Right lung (tissue), 5 donors: Measurements from ENCODE around the gene TOMM70. TPM values are rescaled to one million over a fixed set of nuclear protein-coding genes. Genes with fewer than 3 reads are reported as not detected.
A peak's percentile ranks its signal among the peaks of the same experiment; 100 is the strongest.
"Not testable (repeated sequence)": the region's sequence is repeated elsewhere in the genome, so short reads cannot be mapped to it uniquely, and the experiment has no call there.

Experiments
- DNase-seq, 2 donors: peaks; one replicate each; pipeline ENCODE4 v3.0.0-alpha.2; 2013
- polyA plus RNA-seq, 5 donors: library from polyadenylated mRNA; unstranded; fragments of 120-200 nt; gene quantifications; one replicate each; pipeline versions ENCODE4 v1.2.1 to v1.2.3, GENCODE V29; 2013; ENCODE audit warnings: inconsistent platforms in 1 of 5, low replicate concordance in 1 of 5; ENCODE audit not compliant: insufficient read length in 5 of 5, insufficient read depth in 1 of 5

The TOMM70 gene
- polyA plus RNA-seq, 5 donors = 47.5 to 68.0 (median 61.9) TPM

GRCh38 chr3:100368441-100368840, 32.4 kb downstream of the TOMM70 start:
- DNase-seq = no peak

GRCh38 chr3:100366424-100366823, 34.5 kb downstream of the TOMM70 start:
- no peak for DNase-seq

- DNase-seq = no peak
Observed at GRCh38 chr3:100364421-100364820, 36.5 kb downstream of the TOMM70 start.

- DNase-seq = no peak
Observed at GRCh38 chr3:100361897-100362296, 39.0 kb downstream of the TOMM70 start.

DNA sequence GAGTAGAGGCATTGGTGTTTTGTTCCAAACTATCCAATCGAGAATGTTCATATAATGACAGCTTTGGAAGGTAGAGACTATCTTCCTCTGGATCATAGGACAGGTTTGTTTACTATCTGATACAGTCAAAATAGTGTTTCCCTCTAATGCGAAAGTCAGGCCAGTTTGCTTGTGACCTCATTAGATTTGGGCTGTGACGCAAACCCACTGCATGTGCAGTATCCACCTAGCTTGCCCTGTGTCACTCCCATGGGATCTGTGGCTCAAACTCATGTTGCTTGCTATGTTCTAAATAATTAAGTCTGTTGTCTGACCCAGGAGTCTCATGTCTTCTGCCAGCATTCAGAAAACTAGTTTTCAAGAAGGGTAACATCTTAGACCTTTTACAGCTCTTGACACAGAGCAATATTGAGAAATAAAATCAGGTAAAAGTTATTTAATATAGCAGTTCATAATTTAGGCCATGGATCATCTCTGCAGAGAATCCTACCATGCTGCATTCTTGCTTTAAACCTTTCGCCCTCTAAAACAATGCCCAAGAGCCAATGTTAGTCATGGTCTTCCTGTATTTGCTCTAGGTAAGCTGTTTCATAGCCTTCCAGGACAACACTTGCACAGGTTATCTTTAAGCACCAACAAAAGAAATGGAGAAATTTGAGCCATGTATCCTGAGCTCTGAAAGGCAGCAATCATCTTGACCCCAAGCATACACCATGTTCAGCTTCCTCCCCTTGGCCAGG, 40.0 kb downstream of the TOMM70 start:
- no peak for DNase-seq

DNA sequence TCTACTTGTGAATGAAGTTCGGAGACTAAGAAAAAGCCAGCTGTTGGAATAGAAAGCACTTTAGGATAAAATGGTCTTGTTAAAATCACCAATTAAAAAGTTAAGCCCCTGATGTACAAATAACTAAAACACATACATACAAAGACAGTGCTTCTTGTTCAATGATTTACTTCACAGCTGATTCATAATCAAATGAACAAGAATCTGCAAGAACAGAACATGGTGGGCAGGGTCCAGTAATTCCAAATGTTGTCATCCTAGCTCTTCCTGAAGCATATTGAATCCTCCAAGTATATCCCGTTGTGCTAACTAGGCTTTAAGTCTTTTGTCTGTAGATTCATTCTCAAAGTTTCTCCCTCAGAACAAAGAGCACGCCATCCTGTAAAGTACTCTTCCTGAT, 41.9 kb downstream of the TOMM70 start:
- DNase-seq = no peak

GRCh38 chr3:100358413-100358812, 42.5 kb downstream of the TOMM70 start:
- DNase-seq = no peak

DNA sequence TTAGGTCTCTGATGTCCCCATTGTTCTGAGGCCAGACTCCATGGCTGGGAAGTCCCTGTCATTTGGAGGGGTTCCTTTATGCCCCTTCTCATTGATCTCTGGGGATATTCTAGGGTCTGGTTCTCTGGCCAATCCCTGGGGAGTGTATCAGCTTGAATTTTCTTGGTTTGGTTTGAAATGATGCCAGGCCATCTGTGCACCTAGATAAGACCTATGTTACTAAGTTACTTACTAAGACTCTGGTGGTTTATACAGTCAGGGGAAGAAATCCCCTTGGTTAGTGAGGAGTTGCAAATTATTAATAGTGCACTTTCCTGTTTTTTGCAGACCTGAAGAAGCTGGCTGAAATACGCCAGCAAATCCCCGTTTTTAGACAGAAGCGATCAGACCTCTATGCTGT, 46.0 kb downstream of the TOMM70 start:
- DNase-seq = no peak

DNA sequence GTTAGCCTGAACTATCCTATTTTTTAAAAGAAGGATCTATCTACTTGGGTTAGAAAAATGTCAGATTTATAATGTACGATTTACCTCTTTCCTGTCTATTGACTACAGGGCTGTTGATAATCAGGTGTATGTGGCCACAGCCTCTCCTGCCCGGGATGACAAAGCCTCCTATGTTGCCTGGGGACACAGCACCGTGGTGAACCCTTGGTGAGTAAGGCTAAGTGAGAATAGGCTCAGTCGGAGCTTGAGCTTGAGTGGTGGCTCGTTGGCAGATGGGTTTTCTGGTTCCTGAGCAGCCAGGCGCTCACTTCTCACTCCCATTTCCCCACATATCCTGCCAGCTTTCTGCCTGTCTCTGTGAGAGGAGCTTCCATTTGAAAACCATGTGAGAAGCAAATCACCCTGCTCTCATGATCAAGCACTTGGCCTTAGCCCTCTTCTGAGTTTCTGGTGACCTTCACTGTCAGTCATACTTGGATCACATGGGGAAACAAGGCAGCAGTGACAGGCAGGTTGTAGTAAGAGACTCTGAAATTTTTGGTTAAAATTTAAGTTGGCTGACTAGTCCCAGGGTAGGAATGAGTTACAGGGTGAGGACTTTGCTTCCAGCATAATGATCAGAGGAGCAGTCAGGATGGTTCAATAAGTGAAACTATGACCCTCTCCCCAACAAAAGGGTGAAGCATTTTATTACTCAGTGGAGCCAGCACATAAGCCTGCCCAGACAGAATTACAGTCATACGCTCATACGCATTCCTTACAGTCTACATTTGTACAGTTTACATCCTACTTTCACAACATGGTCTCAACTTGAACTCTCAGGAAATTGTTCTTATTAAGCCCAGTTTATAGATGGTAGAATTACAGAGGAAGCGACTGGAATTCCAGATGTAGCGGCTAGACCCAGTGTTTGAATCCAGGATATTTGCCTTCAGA, 48.3 kb downstream of the TOMM70 start:
- DNase-seq = no peak

DNA sequence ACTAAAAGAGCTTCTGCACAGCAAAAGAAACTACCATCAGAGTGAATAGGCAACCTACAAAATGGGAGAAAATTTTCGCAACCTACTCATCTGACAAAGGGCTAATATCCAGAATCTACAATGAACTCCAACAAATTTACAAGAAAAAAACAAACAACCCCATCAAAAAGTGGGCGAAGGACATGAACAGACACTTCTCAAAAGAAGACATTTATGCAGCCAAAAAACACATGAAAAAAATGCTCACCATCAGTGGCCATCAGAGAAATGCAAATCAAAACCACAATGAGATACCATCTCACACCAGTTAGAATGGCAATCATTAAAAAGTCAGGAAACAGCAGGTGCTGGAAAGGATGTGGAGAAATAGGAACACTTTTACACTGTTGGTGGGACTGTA, 49.1 kb downstream of the TOMM70 start:
- not testable (repeated sequence) for DNase-seq

DNA sequence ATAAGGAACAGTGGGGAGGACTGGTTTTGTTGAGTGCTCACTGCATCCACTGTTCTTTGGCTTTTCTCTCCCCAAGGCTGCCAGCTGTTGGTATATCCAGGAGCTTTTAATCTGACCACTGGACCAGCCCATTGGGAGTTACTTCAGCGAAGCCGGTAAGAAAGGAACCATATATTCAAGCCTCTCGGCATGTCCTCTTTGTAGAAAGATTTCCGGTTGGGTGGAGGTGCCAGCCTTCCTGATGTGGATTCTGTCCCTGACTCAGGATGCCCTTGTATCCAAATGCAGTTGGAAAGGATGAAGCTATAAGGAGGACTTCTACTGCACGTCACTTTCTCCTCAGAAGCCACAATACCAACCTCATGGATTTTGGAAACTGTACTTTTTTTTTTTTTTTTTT, 52.2 kb downstream of the TOMM70 start:
- DNase-seq = no peak

DNA sequence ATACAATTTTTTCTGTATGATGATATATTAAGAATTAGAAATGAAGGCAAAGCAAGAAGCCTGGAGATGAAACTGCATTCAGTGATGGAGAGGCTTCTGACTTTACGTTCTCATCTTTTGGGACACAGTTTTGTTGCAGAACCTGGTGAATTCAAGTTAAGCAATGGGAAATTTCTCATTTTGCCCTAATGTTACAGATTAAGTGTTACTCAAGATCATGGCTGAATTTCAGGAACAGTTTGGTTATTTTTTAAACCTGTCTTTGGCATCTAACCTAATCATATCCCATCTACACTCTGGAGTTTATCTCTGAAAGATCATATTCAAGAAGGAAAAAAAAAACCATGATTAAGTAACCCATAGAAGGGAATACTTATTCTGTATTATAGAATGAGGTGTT, 60.4 kb downstream of the TOMM70 start:
- no peak for DNase-seq

- DNase-seq = no peak
Observed at GRCh38 chr3:100339786-100340185, 61.1 kb downstream of the TOMM70 start.

- no peak for DNase-seq
Observed at GRCh38 chr3:100338911-100339310, 62.0 kb downstream of the TOMM70 start.

DNA sequence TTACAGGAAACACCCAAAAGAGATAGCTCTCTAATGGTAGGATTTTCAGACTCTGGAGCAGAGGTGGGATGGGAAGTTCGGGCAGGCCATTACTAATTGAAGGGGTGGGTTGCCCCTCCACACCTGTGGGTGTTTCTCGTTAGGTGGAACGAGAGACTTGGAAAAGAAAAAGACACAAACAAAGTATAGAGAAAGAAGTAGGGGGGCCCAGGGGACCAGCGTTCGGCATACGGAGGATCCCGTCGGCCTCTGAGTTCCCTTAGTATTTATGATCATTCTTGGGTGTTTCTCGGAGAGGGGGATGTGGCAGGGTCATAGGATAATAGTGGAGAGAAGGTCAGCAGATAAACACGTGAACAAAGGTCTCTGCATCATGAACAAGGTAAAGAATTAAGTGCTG, 64.7 kb downstream of the TOMM70 start:
- DNase-seq = not testable (repeated sequence)

DNA sequence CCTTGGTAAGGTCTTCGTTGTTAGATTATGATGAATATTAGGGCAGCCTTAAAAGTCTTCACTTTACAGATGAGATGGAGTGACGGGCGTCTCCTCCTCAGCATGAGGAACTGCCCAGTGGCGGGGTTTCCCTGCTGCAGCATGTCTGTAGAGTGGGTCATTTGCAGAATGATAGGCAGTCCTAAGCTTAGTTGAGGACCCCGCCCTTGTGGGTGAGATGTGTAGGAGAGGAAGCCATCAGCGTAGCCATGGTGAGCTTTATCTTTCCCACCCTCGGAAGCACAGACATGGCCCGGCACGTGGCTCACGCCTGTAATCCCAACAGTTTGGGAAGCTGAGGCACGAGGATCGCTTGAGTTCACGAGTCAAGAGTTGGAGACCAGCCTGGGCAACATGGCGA, 65.5 kb downstream of the TOMM70 start:
- DNase-seq = peak in 1 of 2 donors; percentile 5

DNA sequence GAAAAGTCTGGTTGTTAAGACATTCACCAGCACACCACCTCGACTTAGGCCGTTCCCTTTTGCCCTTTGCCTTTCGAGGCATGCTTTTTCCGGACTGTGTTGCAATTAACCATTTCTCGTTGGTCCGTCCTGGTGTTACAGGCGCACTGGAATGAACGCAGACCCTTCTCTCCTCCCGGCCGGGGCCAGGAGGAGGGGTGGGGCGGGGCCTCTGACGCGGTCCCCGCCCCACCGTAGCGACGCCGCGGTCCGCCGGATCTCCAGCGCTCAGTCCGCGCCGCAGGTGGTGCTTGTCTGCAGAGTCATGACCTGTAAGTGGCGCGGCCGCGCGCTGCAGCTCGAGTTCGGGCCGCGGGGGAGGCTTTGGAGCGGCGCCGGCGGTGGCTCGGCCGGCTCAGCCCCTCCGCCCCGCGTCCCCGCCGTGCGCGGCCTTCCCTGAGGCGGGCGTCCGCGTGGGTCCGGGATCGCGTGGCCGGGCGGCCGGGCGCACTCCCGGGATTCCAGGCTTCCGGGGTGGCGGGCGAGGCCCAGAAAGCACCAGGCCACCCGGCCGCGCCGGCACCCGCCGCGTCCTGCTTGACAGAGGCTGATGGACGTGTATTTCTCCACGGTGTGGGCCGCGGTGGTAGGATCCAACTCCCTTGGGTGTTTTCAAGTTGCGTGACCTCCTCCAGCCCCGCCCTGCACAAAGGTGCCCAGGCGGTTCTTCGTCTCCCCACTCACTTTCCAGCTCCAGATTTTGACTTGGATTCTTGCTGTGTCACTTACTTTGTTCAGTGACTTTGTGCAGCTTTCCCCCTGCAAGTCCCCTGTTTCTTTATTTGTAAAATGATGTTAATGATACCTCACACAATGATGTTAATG, 66.2 kb downstream of the TOMM70 start, which contains the start of gene NIT2:
Gene NIT2, plus strand, starts transcription at position 270 of the 864 bp plus-strand sequence. Its CDS starts 35 bp downstream, at position 305.
- peak; percentile 80 to 83 for DNase-seq

DNA sequence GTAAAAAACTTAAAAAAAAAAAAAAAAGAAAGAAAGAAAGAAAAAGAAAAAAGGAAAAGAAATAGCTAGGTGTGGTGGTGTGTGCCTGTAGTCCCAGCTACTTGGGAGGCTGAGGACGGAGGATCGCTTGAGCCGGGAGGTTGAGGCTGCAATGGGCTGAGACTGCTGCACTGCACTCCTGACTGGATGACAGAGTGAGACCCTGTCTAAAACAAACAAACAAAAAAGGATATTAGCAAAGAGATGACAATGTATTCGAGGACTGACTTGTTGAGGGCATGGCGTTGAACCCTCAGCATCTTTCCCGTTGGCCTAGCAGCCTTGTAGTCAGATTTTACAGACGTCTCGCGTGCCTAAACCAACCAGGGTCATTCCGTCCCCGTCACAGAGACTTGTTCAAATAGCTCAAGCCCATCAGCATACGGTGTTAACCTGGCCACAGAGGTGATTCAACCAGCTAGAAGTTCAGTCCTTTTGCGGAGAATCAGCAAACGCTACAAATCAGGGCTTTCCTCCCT, 66.9 kb downstream of the TOMM70 start:
- DNase-seq = no peak

- no peak for DNase-seq
Observed at GRCh38 chr3:100333051-100333450, 67.8 kb downstream of the TOMM70 start.

DNA sequence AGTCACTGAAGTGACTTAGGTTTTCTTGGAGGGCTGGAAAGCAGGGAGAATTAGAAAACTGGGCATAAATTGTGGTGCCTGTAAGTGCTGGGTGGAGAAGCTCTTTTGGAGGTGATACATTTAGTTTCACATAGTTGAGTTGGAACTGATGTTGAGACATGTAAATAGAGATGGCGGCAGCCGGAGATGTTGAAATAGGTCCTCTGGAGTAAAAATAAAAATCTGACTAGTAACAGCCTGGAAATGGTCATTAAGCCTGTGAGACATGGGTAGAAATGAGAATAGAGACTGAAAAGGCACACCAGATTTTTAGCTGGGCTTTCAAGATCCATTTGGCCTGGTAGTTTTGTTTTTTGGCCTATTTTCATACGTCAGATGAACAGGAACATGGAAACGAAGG, 69.2 kb downstream of the TOMM70 start:
- no peak for DNase-seq

DNA sequence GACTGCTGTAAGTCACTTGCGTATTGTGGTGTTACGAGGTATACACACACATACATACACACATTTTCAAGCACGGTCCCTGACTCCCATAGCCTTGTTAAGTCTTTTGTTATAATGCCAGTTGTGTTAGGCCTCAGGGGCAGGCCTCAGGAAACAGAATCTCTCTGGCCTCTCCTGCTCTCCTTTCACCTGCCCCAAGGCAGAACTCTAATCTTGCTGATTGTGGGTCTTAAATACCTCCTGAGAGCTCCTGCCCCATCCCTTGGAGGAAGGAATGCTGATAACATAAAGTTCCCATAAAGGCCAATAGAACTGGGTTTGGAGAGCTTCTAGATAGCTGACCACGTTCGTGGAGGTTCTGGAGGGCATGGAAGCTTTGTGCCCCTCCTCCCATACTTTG, 70.2 kb downstream of the TOMM70 start:
- DNase-seq = no peak
